HG02759 (cell line): ENCODE results near the gene ZNF618.

Experiments
- ATAC-seq: cut with Tn5 transposase; IDR thresholded peaks from one replicate; pipeline ENCODE4 v1.9.1; 2021; ENCODE audit warnings: mild to moderate bottlenecking, moderate library complexity; ENCODE audit not compliant: unreplicated experiment

Gene ZNF618

GRCh38 chr9:114090798-114091197 is 214.7 kb downstream of the ZNF618 start:
- ATAC-seq: no peak

GRCh38 chr9:114091711-114092110 is 215.6 kb downstream of the ZNF618 start:
- no peak for ATAC-seq

GRCh38 chr9:114092336-114092735 is 216.2 kb downstream of the ZNF618 start:
- ATAC-seq: no peak

- no peak for ATAC-seq
These were observed 216.9 kb downstream of the ZNF618 start for GRCh38 chr9:114093031-114093471.

- no peak for ATAC-seq
These were observed 217.8 kb downstream of the ZNF618 start for GRCh38 chr9:114093761-114094505.

- no peak for ATAC-seq
These were observed 218.9 kb downstream of the ZNF618 start for GRCh38 chr9:114094971-114095370.

GRCh38 chr9:114096041-114096511 is 220.0 kb downstream of the ZNF618 start:
- ATAC-seq: no peak

GRCh38 chr9:114096866-114097612 is 220.9 kb downstream of the ZNF618 start:
- ATAC-seq: no peak

- ATAC-seq: no peak
These were observed 221.5 kb downstream of the ZNF618 start for GRCh38 chr9:114097613-114098020.

- no peak for ATAC-seq
These were observed 222.2 kb downstream of the ZNF618 start for GRCh38 chr9:114098021-114098935.

- ATAC-seq: no peak
These were observed 223.0 kb downstream of the ZNF618 start, which contains the start of gene KIF12 for GRCh38 chr9:114098936-114099668. Gene KIF12, minus strand, starts transcription at chr9:114099292. Its CDS starts 16 bp downstream, at chr9:114099276.

GRCh38 chr9:114099669-114100270 is 223.7 kb downstream of the ZNF618 start:
- ATAC-seq: no peak

GRCh38 chr9:114100536-114100935 is 224.4 kb downstream of the ZNF618 start:
- ATAC-seq: no peak

GRCh38 chr9:114102484-114102883 is 226.4 kb downstream of the ZNF618 start:
- no peak for ATAC-seq

GRCh38 chr9:114105236-114105635 is 229.1 kb downstream of the ZNF618 start:
- ATAC-seq: no peak
